ENCODE data around the gene GPR150.

DNA sequence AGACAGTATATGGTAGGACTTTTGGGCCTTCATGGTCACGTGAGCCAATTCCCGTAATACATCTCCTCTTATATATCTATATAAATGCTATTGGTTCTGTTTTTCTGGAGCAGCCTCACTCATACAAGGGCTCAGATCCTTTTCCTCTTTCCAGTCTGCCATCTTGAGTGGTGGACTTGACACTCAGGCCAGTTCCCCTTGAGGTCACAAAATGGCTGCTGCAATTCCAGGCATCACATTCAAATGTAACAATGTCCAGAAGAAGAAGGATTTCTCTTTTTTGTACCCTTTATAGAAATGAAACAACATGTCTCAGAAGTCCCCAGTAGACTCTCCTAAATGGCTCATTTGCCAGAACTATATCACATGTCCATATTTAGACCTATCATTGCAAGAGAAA, 4.5 kb downstream of the GPR150 start:
- no peak for TF ChIP-seq EZH2 (IDR thresholded peaks at IDR 0.05; ENCODE audit: borderline replicate concordance, low read length)
- TF ChIP-seq, protein P1, sequence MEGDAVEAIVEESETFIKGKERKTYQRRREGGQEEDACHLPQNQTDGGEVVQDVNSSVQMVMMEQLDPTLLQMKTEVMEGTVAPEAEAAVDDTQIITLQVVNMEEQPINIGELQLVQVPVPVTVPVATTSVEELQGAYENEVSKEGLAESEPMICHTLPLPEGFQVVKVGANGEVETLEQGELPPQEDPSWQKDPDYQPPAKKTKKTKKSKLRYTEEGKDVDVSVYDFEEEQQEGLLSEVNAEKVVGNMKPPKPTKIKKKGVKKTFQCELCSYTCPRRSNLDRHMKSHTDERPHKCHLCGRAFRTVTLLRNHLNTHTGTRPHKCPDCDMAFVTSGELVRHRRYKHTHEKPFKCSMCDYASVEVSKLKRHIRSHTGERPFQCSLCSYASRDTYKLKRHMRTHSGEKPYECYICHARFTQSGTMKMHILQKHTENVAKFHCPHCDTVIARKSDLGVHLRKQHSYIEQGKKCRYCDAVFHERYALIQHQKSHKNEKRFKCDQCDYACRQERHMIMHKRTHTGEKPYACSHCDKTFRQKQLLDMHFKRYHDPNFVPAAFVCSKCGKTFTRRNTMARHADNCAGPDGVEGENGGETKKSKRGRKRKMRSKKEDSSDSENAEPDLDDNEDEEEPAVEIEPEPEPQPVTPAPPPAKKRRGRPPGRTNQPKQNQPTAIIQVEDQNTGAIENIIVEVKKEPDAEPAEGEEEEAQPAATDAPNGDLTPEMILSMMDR (IDR thresholded peaks at IDR 0.05; ENCODE audit: low read length) = no peak

Data from OCI-LY1 (cell line).